OCI-LY7 (cell line): Measurements from ENCODE around the gene SOCS7.

Experiments
- CTCF ChIP-seq: fragments of 200-600 bp; sonication (generic); conservative IDR thresholded peaks from 2 replicates; pipeline ENCODE4 v1.5.1; 2014; ENCODE audit warnings: mild to moderate bottlenecking, antibody characterized with exemption, low read length, moderate library complexity, mixed read lengths
- EZH2phosphoT487 ChIP-seq: fragments of 200-600 bp; sonication (generic); IDR thresholded peaks from 2 replicates; pipeline ENCODE4 v1.6.1; 2018; ENCODE audit warnings: low read depth, borderline replicate concordance, mild to moderate bottlenecking, mixed run types, antibody characterized with exemption, low read length, moderate library complexity, mixed read lengths

- TF ChIP-seq CTCF (no peak), EZH2phosphoT487 (no peak)
Measured at GRCh38 chr17:38358586-38359513, 7.2 kb downstream of the SOCS7 start.
